ENCODE results near the gene DLEU7. TPM values are rescaled to one million over a fixed set of nuclear protein-coding genes. Genes with fewer than 3 reads are reported as not detected.

The DLEU7 gene
- total RNA-seq, 1 donor from 2014 or later: 0.43 TPM

DNA sequence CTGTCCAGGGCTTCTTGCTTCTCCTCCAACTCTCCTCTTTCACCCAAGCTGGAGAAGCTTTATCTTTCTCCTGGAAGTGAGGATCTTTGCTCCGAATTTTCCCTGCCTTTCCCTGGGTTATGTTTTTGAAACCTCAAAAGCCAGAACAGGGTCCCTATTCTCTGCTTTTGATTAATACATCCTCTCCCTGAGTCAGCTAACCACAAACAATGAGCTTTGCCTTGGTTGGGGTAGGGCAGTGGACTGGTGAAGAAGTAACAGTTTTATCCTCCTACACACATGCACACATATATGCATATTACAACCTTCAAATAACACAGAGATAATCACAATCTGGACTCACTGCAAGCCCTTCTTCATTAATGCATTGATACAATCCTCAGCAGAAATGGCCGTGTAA is 44.6 kb downstream of the DLEU7 start:
- peaks cover 24% of the 10 kb centered on the region for H3K4me1 Mint-ChIP-seq (ENCODE audit: unreplicated experiment)
- no peak overlapping the region for H3K27ac Mint-ChIP-seq (ENCODE audit: unreplicated experiment)
- no peaks in the 10 kb centered on the region for H3K36me3 Mint-ChIP-seq (ENCODE audit: unreplicated experiment)
- no peak for DNase-seq (ENCODE audit: extremely low spot score, unreplicated experiment)
- no peaks in the 10 kb centered on the region for H3K9me3 Mint-ChIP-seq (ENCODE audit: unreplicated experiment)
- H3K27me3 Mint-ChIP-seq (ENCODE audit: unreplicated experiment): peaks cover 4% of the 10 kb centered on the region
- no peak overlapping the region for H3K4me3 Mint-ChIP-seq (ENCODE audit: unreplicated experiment)
- TF ChIP-seq, protein P1, sequence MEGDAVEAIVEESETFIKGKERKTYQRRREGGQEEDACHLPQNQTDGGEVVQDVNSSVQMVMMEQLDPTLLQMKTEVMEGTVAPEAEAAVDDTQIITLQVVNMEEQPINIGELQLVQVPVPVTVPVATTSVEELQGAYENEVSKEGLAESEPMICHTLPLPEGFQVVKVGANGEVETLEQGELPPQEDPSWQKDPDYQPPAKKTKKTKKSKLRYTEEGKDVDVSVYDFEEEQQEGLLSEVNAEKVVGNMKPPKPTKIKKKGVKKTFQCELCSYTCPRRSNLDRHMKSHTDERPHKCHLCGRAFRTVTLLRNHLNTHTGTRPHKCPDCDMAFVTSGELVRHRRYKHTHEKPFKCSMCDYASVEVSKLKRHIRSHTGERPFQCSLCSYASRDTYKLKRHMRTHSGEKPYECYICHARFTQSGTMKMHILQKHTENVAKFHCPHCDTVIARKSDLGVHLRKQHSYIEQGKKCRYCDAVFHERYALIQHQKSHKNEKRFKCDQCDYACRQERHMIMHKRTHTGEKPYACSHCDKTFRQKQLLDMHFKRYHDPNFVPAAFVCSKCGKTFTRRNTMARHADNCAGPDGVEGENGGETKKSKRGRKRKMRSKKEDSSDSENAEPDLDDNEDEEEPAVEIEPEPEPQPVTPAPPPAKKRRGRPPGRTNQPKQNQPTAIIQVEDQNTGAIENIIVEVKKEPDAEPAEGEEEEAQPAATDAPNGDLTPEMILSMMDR (IDR thresholded peaks at IDR 0.05): no peak

DNA sequence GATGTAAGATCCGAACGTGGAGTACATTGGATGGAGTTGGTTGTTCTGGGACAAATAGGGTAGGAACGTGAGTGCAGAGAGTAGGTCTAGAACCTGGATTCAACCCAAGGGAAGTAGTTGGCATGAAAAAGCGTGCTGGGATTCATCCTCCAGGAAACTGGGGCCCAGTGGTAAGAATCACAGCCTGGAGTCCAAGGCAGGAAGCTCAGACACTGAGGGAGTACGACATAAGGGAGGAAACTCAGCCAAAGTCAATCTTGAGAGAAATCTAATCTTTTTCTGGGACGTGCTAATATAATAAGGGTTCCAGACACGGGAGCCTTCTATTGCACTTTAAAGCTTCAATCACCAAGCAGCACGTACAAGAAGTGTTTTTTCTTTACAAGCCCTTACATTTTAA is 46.4 kb downstream of the DLEU7 start:
- TF ChIP-seq, protein P1 (IDR thresholded peaks at IDR 0.05): no peak
- Mint-ChIP-seq H3K9me3 (ENCODE audit: unreplicated experiment) (peaks cover 6% of the 10 kb centered on the region), H3K4me3 (ENCODE audit: unreplicated experiment) (no peak overlapping the region), H3K27ac (ENCODE audit: unreplicated experiment) (no peak overlapping the region), H3K36me3 (ENCODE audit: unreplicated experiment) (no peaks in the 10 kb centered on the region), H3K27me3 (ENCODE audit: unreplicated experiment) (peaks cover 4% of the 10 kb centered on the region), H3K4me1 (ENCODE audit: unreplicated experiment) (peaks cover 24% of the 10 kb centered on the region)
- DNase-seq (ENCODE audit: extremely low spot score, unreplicated experiment): no peak

GRCh38 chr13:50796463-50796862 is 47.0 kb downstream of the DLEU7 start:
- no peak for DNase-seq (ENCODE audit: extremely low spot score, unreplicated experiment)
- no peaks in the 10 kb centered on the region for H3K36me3 Mint-ChIP-seq (ENCODE audit: unreplicated experiment)
- peaks cover 6% of the 10 kb centered on the region for H3K9me3 Mint-ChIP-seq (ENCODE audit: unreplicated experiment)
- H3K4me1 Mint-ChIP-seq (ENCODE audit: unreplicated experiment): peaks cover 24% of the 10 kb centered on the region
- no peak overlapping the region for H3K27ac Mint-ChIP-seq (ENCODE audit: unreplicated experiment)
- peaks cover 5% of the 10 kb centered on the region for H3K27me3 Mint-ChIP-seq (ENCODE audit: unreplicated experiment)
- TF ChIP-seq, protein P1 (IDR thresholded peaks at IDR 0.05): no peak
- no peak overlapping the region for H3K4me3 Mint-ChIP-seq (ENCODE audit: unreplicated experiment)

DNA sequence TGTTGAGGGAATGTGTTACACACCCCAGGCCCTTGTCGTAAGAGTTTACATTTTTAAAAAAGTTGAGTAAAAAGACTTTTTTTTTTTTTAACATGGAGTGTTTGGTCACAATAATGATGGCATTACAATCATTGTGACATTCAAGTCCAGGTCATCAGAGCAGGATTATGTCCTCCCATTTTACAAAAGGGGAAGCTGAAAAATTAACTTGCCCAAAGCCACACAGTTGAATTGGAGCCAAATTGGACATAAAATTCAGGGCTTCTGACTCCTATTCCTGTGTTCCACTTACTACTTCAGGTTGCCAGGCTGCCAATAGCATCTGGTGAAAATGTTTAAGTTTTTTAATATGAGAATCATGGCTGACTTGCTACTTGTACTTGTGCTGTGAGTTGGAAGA is 49.3 kb downstream of the DLEU7 start:
- Mint-ChIP-seq H3K36me3 (ENCODE audit: unreplicated experiment) (no peaks in the 10 kb centered on the region), H3K27me3 (ENCODE audit: unreplicated experiment) (peaks cover 2% of the 10 kb centered on the region), H3K4me3 (ENCODE audit: unreplicated experiment) (no peak overlapping the region), H3K27ac (ENCODE audit: unreplicated experiment) (no peak overlapping the region), H3K9me3 (ENCODE audit: unreplicated experiment) (peaks cover 6% of the 10 kb centered on the region), H3K4me1 (ENCODE audit: unreplicated experiment) (peaks cover 10% of the 10 kb centered on the region)
- DNase-seq (ENCODE audit: extremely low spot score, unreplicated experiment): no peak
- TF ChIP-seq, protein P1 (IDR thresholded peaks at IDR 0.05): no peak

- no peak overlapping the region for H3K4me3 Mint-ChIP-seq (ENCODE audit: unreplicated experiment)
- no peak overlapping the region for H3K27ac Mint-ChIP-seq (ENCODE audit: unreplicated experiment)
- no peaks in the 10 kb centered on the region for H3K36me3 Mint-ChIP-seq (ENCODE audit: unreplicated experiment)
- TF ChIP-seq, protein P1 (IDR thresholded peaks at IDR 0.05): no peak
- peaks cover 2% of the 10 kb centered on the region for H3K27me3 Mint-ChIP-seq (ENCODE audit: unreplicated experiment)
- DNase-seq (ENCODE audit: extremely low spot score, unreplicated experiment): no peak
- H3K4me1 Mint-ChIP-seq (ENCODE audit: unreplicated experiment): peaks cover 8% of the 10 kb centered on the region
- H3K9me3 Mint-ChIP-seq (ENCODE audit: unreplicated experiment): peaks cover 6% of the 10 kb centered on the region
Observed at GRCh38 chr13:50793026-50793425, 50.5 kb downstream of the DLEU7 start.
